Prostate gland (tissue), 2 donors: ENCODE results near the gene ITK.

Experiments used
- POLR2A ChIP-seq: fragments of 450-650 bp; IDR thresholded peaks from one replicate; pipeline ENCODE4 v1.6.1; 2016; ENCODE audit warnings: antibody characterized with exemption, mild to moderate bottlenecking
- TF ChIP-seq, protein P1 (sequence below), 4 experiments: fragments of 200-600 bp in 2 of 4; fragments of 450-650 bp in 2 of 4; sonication (generic) in 2 of 4; IDR thresholded peaks; 1 replicate in 3 of 4; 2 replicates in 1 of 4; pipeline ENCODE4 v1.5.1; 2016 to 2019; ENCODE audit warnings: antibody characterized with exemption in 4 of 4, mild to moderate bottlenecking in 2 of 4, moderate library complexity in 2 of 4

DNA sequence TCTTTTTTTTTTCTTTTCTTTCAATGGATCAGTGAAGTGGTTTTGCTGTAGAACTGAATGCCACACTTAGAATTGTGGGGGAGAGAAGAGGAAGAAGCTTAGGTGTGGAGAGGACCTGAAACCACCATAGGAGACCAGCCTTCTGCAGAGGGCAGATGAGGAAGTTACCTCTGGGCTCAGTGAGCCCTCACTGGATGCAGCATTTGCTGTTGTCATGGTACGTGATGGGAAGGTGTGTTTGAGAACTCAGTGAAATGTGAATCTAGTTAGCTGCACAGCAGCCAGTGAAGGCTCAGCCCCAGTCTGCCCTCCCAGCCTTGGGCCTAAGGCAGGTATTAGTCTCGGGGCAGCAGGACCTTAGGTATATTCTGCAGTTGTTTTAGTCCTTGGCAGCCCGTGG, 102.8 kb downstream of the ITK start:
- TF ChIP-seq, protein P1, sequence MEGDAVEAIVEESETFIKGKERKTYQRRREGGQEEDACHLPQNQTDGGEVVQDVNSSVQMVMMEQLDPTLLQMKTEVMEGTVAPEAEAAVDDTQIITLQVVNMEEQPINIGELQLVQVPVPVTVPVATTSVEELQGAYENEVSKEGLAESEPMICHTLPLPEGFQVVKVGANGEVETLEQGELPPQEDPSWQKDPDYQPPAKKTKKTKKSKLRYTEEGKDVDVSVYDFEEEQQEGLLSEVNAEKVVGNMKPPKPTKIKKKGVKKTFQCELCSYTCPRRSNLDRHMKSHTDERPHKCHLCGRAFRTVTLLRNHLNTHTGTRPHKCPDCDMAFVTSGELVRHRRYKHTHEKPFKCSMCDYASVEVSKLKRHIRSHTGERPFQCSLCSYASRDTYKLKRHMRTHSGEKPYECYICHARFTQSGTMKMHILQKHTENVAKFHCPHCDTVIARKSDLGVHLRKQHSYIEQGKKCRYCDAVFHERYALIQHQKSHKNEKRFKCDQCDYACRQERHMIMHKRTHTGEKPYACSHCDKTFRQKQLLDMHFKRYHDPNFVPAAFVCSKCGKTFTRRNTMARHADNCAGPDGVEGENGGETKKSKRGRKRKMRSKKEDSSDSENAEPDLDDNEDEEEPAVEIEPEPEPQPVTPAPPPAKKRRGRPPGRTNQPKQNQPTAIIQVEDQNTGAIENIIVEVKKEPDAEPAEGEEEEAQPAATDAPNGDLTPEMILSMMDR (IDR thresholded peaks at IDR 0.05): no peak
- TF ChIP-seq POLR2A: no peak
